Fibroblast of villous mesenchyme (primary cell): ENCODE measurements around the gene PSAPL1. TPM values are rescaled to one million over a fixed set of nuclear protein-coding genes. Genes with fewer than 3 reads are reported as not detected.

Experiments
- DNase-seq: peaks from one replicate; pipeline ENCODE4 v3.0.0-alpha.2; 2010; ENCODE audit warnings: low read depth
- H3K4me3 ChIP-seq: 2 replicates; pipeline ENCODE4 v1.5.1; 2011; ENCODE audit warnings: low read depth, mild to moderate bottlenecking, low read length
- total RNA-seq: library from RNA; depleted of rRNA; stranded (reverse); fragments of >200 nt; gene quantifications from 2 replicates; pipeline ENCODE4 v1.2.3, GENCODE V29; 2012
- TF ChIP-seq, protein P1 (sequence below): IDR thresholded peaks from 2 replicates; pipeline ENCODE4 v1.5.1; 2012; ENCODE audit warnings: low read depth, mild to moderate bottlenecking, low read length; ENCODE audit not compliant: insufficient read depth

Gene PSAPL1
- total RNA-seq, 1 donor: not detected

DNA sequence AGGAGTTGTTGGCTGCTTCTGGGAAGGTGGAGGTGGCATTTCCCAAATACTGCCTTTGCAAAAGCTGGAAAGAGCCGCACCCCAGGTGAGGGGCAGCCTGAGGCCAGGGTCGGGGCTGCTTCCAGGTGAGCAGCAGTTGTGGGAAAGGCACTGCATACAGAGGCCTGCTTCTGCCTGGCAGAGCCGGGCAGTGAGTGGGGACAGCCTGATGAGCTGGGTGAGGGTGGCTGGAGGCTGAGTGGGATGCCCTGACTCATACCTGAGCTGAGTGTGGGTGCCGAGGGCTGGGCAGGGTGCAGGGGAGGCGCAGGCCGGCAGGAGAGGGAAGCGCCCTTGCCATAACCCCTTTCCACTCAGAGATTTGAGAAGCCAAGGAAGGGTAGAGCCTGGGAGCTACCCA lies 6.5 kb upstream of the PSAPL1 start:
- no peak for DNase-seq
- H3K4me3 ChIP-seq: no peak overlapping the region
- TF ChIP-seq, protein P1, sequence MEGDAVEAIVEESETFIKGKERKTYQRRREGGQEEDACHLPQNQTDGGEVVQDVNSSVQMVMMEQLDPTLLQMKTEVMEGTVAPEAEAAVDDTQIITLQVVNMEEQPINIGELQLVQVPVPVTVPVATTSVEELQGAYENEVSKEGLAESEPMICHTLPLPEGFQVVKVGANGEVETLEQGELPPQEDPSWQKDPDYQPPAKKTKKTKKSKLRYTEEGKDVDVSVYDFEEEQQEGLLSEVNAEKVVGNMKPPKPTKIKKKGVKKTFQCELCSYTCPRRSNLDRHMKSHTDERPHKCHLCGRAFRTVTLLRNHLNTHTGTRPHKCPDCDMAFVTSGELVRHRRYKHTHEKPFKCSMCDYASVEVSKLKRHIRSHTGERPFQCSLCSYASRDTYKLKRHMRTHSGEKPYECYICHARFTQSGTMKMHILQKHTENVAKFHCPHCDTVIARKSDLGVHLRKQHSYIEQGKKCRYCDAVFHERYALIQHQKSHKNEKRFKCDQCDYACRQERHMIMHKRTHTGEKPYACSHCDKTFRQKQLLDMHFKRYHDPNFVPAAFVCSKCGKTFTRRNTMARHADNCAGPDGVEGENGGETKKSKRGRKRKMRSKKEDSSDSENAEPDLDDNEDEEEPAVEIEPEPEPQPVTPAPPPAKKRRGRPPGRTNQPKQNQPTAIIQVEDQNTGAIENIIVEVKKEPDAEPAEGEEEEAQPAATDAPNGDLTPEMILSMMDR: no peak

DNA sequence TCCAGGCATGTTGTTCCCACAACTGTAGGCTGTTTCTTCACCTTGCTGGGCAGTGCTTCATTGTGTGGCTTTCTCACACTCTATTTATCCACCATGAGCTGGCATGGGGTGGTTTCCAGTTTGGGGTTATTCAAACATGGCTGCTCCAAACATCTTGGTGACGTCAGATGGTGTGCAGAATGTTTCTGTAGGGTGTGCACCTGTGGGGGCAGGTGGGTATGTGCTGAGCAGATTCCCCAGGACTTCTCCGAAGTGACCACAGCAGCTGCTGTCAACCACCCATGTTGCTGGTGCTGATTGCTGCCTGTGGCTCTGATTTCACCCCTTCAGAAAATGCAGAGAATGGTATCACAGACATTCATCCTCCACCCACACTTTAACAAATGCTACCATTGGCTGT lies 5.0 kb upstream of the PSAPL1 start:
- TF ChIP-seq, protein P1: no peak
- no peak overlapping the region for H3K4me3 ChIP-seq
- no peak for DNase-seq

DNA sequence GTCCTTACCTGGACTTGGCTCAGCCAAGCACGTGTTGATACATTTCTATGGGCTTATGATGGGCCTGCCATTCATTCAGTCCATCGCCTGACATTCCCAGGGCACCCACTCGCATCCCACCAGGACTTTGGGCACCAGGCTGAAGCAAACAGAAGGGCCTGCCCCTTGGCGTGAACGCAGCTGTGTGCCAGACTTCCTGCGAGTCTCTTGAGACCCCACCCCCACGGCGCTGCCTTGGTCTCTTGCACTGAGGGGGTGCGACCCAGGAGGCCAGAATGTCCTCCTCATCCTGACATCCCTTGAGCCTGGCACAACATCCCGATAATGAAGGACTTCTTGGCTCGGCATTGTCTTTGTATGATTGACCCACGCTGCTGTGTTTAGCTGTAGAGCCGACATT lies 1.5 kb upstream of the PSAPL1 start:
- DNase-seq: no peak
- H3K4me3 ChIP-seq: no peak overlapping the region
- TF ChIP-seq, protein P1: no peak

DNA sequence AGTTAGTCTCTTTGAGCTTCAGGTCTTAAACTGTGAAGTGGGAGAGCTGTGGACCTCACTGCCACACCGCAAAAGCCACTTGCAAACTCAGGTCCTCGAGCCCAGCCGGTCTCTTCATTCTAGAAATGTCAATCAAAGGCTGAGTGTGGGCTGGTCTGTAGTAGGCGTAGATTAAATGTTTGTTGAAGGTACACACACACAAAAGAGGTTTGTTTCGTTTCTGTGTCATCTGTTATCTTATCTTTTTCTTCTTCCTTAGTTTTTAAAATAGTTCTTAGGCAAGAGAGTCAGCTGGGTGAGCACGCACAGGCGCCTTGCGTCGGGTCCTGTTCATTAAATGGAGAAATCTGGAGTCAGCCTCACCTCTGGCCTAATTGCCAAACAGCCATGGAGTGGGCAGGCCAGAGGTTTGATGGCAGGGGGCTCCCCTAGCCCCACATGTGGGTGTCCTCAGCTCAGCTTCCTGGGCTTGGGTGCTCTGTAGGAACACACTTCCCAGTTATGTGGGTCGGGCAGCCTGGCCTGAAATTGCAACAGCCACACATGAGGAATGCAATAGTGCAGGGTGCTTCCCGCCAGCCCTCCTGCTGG lies 836 bp upstream of the PSAPL1 start:
- DNase-seq: peak; percentile 3
- TF ChIP-seq, protein P1: no peak
- no peak overlapping the region for H3K4me3 ChIP-seq

DNA sequence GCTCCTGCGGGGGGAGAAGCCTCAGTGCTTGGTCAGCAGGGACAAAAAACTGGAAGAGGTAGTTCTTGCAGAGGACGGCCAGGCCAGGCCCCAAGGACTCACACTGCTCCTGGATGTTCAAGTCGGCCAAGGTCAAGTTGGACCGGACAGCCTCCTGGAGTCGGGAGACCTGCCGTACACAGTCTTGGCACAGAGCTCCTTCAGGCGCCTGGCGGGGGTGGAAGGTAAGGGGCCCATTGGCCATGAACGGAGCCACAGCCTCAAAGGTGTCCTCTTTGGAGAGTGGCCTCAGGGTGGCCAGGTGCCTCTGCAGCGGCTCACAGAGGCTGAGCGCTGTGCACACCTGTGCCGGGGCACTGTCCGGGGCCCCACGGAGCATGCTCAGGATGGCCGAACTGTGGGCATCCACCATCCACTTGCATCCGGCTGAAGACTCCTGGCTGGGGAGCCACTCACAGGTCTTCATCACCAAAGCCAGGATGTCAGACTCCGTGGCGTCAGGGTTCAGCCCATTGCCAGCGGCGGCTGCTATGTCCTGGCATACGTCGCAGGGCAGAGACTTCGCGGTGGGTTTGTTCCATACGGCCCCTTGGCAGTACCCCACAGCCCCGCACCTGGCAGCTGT lies 477 bp downstream of the PSAPL1 start:
- DNase-seq: no peak
- TF ChIP-seq, protein P1: no peak
- H3K4me3 ChIP-seq: no peak overlapping the region

DNA sequence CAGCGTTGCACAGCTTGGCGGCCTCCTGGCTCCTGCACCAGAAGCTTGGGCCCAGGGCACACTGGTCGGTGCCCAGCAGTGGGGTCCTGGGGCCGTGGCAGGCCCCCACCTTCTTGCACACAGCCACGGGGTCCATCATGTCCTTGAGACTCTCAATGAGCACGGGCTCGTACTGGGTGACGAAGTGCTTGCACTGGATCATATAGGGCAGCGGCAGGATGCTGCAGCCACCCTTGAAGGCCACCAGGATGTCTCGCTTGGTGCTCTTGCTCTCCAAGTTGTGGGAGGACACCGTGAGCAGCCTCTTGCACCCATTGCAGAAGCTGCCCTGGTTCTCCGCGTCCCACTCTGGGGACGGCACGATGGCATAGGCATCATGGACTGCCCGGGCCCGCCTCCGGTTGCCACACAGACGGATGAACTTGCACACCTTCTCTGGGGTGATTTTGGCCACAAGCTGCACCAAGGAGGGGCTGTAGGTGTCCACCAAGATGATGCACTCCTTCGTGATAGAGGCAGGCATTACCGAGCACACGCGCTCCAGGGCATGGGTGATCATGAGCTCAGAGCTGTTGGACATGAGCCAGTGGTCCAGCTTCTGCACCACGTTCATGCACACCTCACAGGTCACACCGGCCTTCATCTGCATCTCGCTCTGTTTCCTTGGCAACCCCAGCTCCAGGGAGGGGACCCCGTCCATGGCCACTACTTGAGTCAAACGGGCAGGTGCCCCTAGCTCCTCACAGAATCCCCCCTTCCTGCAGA lies 1.2 kb downstream of the PSAPL1 start:
- no peak for DNase-seq
- TF ChIP-seq, protein P1: no peak
- H3K4me3 ChIP-seq: no peak overlapping the region
